Testis (tissue), 2 donors: ENCODE results near the gene HS3ST4.

Experiments
- CTCF ChIP-seq, 3 experiments: fragments of 450-650 bp in 2 of 3; fragments of 200-600 bp in 1 of 3; sonication (generic) in 1 of 3; IDR thresholded peaks; one replicate each; pipeline ENCODE4 v1.5.1; 2016 to 2019; ENCODE audit warnings: antibody characterized with exemption in 3 of 3, mild to moderate bottlenecking in 2 of 3, moderate library complexity in 1 of 3
- POLR2A ChIP-seq: fragments of 450-650 bp; IDR thresholded peaks from one replicate; pipeline ENCODE4 v1.6.1; 2017; ENCODE audit warnings: antibody characterized with exemption, mild to moderate bottlenecking, moderate library complexity

- TF ChIP-seq CTCF (IDR thresholded peaks at IDR 0.05) (no peak), POLR2A (no peak)
Observed at GRCh38 chr16:26129997-26130396, 438.2 kb downstream of the HS3ST4 start.
